GM12892 (cell line): Measurements from ENCODE around the gene CSE1L. TPM values are rescaled to one million over a fixed set of nuclear protein-coding genes. Genes with fewer than 3 reads are reported as not detected.
A peak's percentile ranks its signal among the peaks of the same experiment; 100 is the strongest.
"Not testable (repeated sequence)": the region's sequence is repeated elsewhere in the genome, so short reads cannot be mapped to it uniquely, and the experiment has no call there.

Source experiments
- DNase-seq: peaks from one replicate; pipeline ENCODE4 v3.0.0; 2011; ENCODE audit not compliant: insufficient read length
- FAIRE-seq: peaks from 2 replicates; lab custom pipeline; 2011; peaks lifted over from hg19 to GRCh38; lab: Jason Lieb, UNC
- POLR2A ChIP-seq: IDR thresholded peaks from 2 replicates; pipeline ENCODE4 v1.6.1; 2011; ENCODE audit warnings: low read depth, low read length, control low read depth
- POLR2AphosphoS5 ChIP-seq: IDR thresholded peaks from 2 replicates; pipeline ENCODE4 v1.6.1; 2011; ENCODE audit warnings: low read depth, low read length, control low read depth
- TAF1 ChIP-seq: IDR thresholded peaks from 2 replicates; pipeline ENCODE4 v1.6.1; 2011; ENCODE audit warnings: low read depth, mild to moderate bottlenecking, control low read depth, low read length, borderline replicate concordance
- polyA plus RNA-seq: library from polyadenylated mRNA; unstranded; fragments of >200 nt; gene quantifications from one replicate; pipeline ENCODE4 v1.2.1, GENCODE V29; 2012; ENCODE audit warnings: missing spikeins, inconsistent platforms; ENCODE audit not compliant: missing spikeins

The CSE1L gene
- 62.6 TPM for polyA plus RNA-seq

GRCh38 chr20:49046087-49046900 lies at the start of gene CSE1L:
Gene CSE1L (plus strand): TSS chr20:49046312. CDS start chr20:49058464, 12,152 bp downstream.
- DNase-seq (peak; percentile 82), FAIRE-seq (peak; percentile 99)
- TF ChIP-seq TAF1 (peak; percentile 42), POLR2A (peak; percentile 76), POLR2AphosphoS5 (peak; percentile 86)

- no peak for DNase-seq
- FAIRE-seq: no peak
- no peak for TF ChIP-seq POLR2A
- no peak for TF ChIP-seq TAF1
- no peak for TF ChIP-seq POLR2AphosphoS5
Measured at GRCh38 chr20:48999890-49000870, 45.9 kb upstream of the CSE1L start.

- TF ChIP-seq POLR2A (no peak), TAF1 (no peak)
- FAIRE-seq (no peak), DNase-seq (no peak)
Measured at GRCh38 chr20:49001741-49002140, 44.4 kb upstream of the CSE1L start.

GRCh38 chr20:49006446-49006980 lies 39.6 kb upstream of the CSE1L start:
- TF ChIP-seq POLR2AphosphoS5 (no peak), POLR2A (no peak), TAF1 (no peak)
- FAIRE-seq (no peak), DNase-seq (no peak)

GRCh38 chr20:49009899-49010631 lies 36.0 kb upstream of the CSE1L start:
- FAIRE-seq (no peak), DNase-seq (no peak)
- TF ChIP-seq TAF1: no peak
- no peak for TF ChIP-seq POLR2A
- no peak for TF ChIP-seq POLR2AphosphoS5

- TF ChIP-seq POLR2A (no peak), POLR2AphosphoS5 (no peak), TAF1 (no peak)
- DNase-seq (no peak), FAIRE-seq (no peak)
Measured at GRCh38 chr20:49024220-49024619, 21.9 kb upstream of the CSE1L start.

- not testable (repeated sequence) for FAIRE-seq
Measured at GRCh38 chr20:49028177-49028576, 17.9 kb upstream of the CSE1L start.

GRCh38 chr20:49028684-49029083 lies 17.4 kb upstream of the CSE1L start:
- FAIRE-seq (no peak), DNase-seq (no peak)
- TF ChIP-seq TAF1: no peak
- TF ChIP-seq POLR2A: no peak
- no peak for TF ChIP-seq POLR2AphosphoS5

More at GRCh38 chr20:49028177-49028576, 17.9 kb upstream of the CSE1L start:
- not testable (repeated sequence) for DNase-seq

GRCh38 chr20:49029203-49029602 lies 16.9 kb upstream of the CSE1L start:
- DNase-seq (no peak), FAIRE-seq (no peak)
- TF ChIP-seq POLR2AphosphoS5: no peak
- no peak for TF ChIP-seq TAF1

GRCh38 chr20:49030954-49031619 lies 15.0 kb upstream of the CSE1L start:
- FAIRE-seq: no peak
- no peak for DNase-seq
- TF ChIP-seq POLR2A: no peak
- TF ChIP-seq POLR2AphosphoS5: no peak
- TF ChIP-seq TAF1: no peak

GRCh38 chr20:49032455-49032854 lies 13.7 kb upstream of the CSE1L start:
- no peak for FAIRE-seq
- TF ChIP-seq TAF1 (no peak), POLR2A (no peak), POLR2AphosphoS5 (no peak)

More at GRCh38 chr20:49032455-49032854, 13.7 kb upstream of the CSE1L start:
- DNase-seq: no peak
